Neuronal stem cell (in vitro differentiated cells): ENCODE measurements around the gene SEMA6A.
A peak's percentile ranks its signal among the peaks of the same experiment; 100 is the strongest.

Source experiments
- DNase-seq: peaks from one replicate; pipeline ENCODE4 v3.0.0-alpha.2; 2013; ENCODE audit warnings: low spot score
- H2AFZ ChIP-seq: one replicate; pipeline ENCODE4 v1.6.1; 2013; ENCODE audit warnings: mild to moderate bottlenecking, low read length, inconsistent platforms
- H2AK5ac ChIP-seq: 2 replicates; pipeline ENCODE4 v1.6.1; 2013; ENCODE audit warnings: low read depth, mild to moderate bottlenecking, inconsistent platforms, low read length, moderate library complexity, mixed read lengths
- H2BK120ac ChIP-seq: 2 replicates; pipeline ENCODE4 v1.6.1; 2013; ENCODE audit warnings: low read depth, mild to moderate bottlenecking, inconsistent platforms, low read length, moderate library complexity, mixed read lengths
- H2BK12ac ChIP-seq: one replicate; pipeline ENCODE4 v1.6.1; 2013; ENCODE audit warnings: low read length, inconsistent platforms
- H2BK15ac ChIP-seq: 2 replicates; pipeline ENCODE4 v1.6.1; 2013; ENCODE audit warnings: mild to moderate bottlenecking, low read length, inconsistent platforms, mixed read lengths
- H2BK5ac ChIP-seq: one replicate; pipeline ENCODE4 v1.6.1; 2013; ENCODE audit warnings: inconsistent platforms, mild to moderate bottlenecking, low read length, moderate library complexity
- H3K14ac ChIP-seq: one replicate; pipeline ENCODE4 v1.6.1; 2013; ENCODE audit warnings: low read length, inconsistent platforms
- H3K18ac ChIP-seq: 2 replicates; pipeline ENCODE4 v1.6.1; 2013; ENCODE audit warnings: low read length, inconsistent platforms
- H3K23ac ChIP-seq: 2 replicates; pipeline ENCODE4 v1.6.1; 2013; ENCODE audit warnings: low read depth, mild to moderate bottlenecking, mixed read lengths, low read length, inconsistent platforms; ENCODE audit not compliant: poor library complexity
- H3K27ac ChIP-seq: replicated peaks from 3 replicates; pipeline ENCODE4 v1.5.1; 2013; ENCODE audit warnings: low read length, inconsistent platforms
- H3K27me3 ChIP-seq, 3 experiments: 2 replicates each; pipeline ENCODE4 v1.6.1; 2013; ENCODE audit warnings: low read length in 3 of 3, mild to moderate bottlenecking in 2 of 3, inconsistent platforms in 1 of 3, low read depth in 1 of 3, mixed read lengths in 1 of 3, moderate library complexity in 1 of 3; ENCODE audit not compliant: control insufficient read depth in 3 of 3, insufficient read depth in 3 of 3
- H3K36me3 ChIP-seq, 2 donors: replicated peaks in 1 of 2; 2 replicates each; pipeline ENCODE4 v1.6.1; 2013; ENCODE audit warnings: low read length in 2 of 2; ENCODE audit not compliant: control insufficient read depth in 2 of 2, insufficient read depth in 2 of 2
- H3K4ac ChIP-seq: 2 replicates; pipeline ENCODE4 v1.6.1; 2013; ENCODE audit warnings: inconsistent platforms, mild to moderate bottlenecking, low read length, moderate library complexity
- H3K4me1 ChIP-seq, 2 donors: 1 replicate in 1 of 2; 2 replicates in 1 of 2; pipeline ENCODE4 v1.6.1; 2013; ENCODE audit warnings: low read length in 2 of 2, low read depth in 1 of 2; ENCODE audit not compliant: control insufficient read depth in 2 of 2, insufficient read depth in 1 of 2
- H3K4me2 ChIP-seq: one replicate; pipeline ENCODE4 v1.6.1; 2013; ENCODE audit warnings: mild to moderate bottlenecking, low read length, inconsistent platforms; ENCODE audit not compliant: insufficient read depth, poor library complexity, severe bottlenecking
- H3K4me3 ChIP-seq, 2 donors: 2 replicates each; pipeline ENCODE4 v1.5.1; 2013; ENCODE audit warnings: low read length in 2 of 2, mild to moderate bottlenecking in 2 of 2, inconsistent platforms in 1 of 2, moderate library complexity in 1 of 2
- H3K79me1 ChIP-seq: one replicate; pipeline ENCODE4 v1.6.1; 2013; ENCODE audit warnings: low read depth, mild to moderate bottlenecking, inconsistent platforms, low read length, moderate library complexity
- H3K9ac ChIP-seq: one replicate; pipeline ENCODE4 v1.6.1; 2013; ENCODE audit warnings: mild to moderate bottlenecking, low read depth, low read length, inconsistent platforms; ENCODE audit not compliant: poor library complexity
- H3K9me3 ChIP-seq, 2 donors: replicated peaks in 1 of 2; 2 replicates each; pipeline versions ENCODE3 to v1.6.1; 2013; ENCODE audit warnings: low read length in 2 of 2, mild to moderate bottlenecking in 2 of 2, inconsistent platforms in 1 of 2, low read depth in 1 of 2, mixed read lengths in 1 of 2, moderate library complexity in 1 of 2; ENCODE audit not compliant: control insufficient read depth in 2 of 2, insufficient read depth in 1 of 2
- H4K8ac ChIP-seq: one replicate; pipeline ENCODE4 v1.6.1; 2013; ENCODE audit warnings: low read depth, mild to moderate bottlenecking, inconsistent platforms, low read length, moderate library complexity
- H4K91ac ChIP-seq: one replicate; pipeline ENCODE4 v1.6.1; 2013; ENCODE audit warnings: low read length, low read depth, mild to moderate bottlenecking, inconsistent platforms; ENCODE audit not compliant: poor library complexity
- WGBS, 2 donors: extraction: QIAGEN DNeasy Blood & Tissue Kit; methylation state at CpG; one replicate each; pipeline ENCODE4 v1.1.7; 2013; ENCODE audit warnings: missing lambda C conversion rate in 2 of 2, mixed read lengths in 1 of 2; ENCODE audit not compliant: insufficient read length in 2 of 2, insufficient replicate concordance in 1 of 2; ENCODE audit errors: extremely low coverage in 2 of 2; 5-methylcytosine and 5-hydroxymethylcytosine counted together

SEMA6A gene

GRCh38 chr5:116573702-116574366, 789 bp downstream of the SEMA6A start:
- H3K79me1 ChIP-seq: no peaks in the 10 kb centered on the region
- peaks cover 2 to 6% of the 10 kb centered on the region in 2 donors for H3K4me1 ChIP-seq
- H2BK120ac ChIP-seq: peak overlapping the region; percentile 10
- H3K27me3 ChIP-seq: no peaks in the 10 kb centered on the region
- peak overlapping the region; percentile 93 for H2BK12ac ChIP-seq
- no peaks in the 10 kb centered on the region for H3K9me3 ChIP-seq
- H2BK5ac ChIP-seq: peak overlapping the region; percentile 88
- peak overlapping the region; percentile 98 for H2BK15ac ChIP-seq
- peak overlapping the region; percentile 89 for H3K18ac ChIP-seq
- no peak overlapping the region for H4K8ac ChIP-seq
- H2AK5ac ChIP-seq: peak overlapping the region; percentile 83
- peak; percentile 39 for DNase-seq
- H3K23ac ChIP-seq: peak overlapping the region; percentile 87
- no peak overlapping the region for H4K91ac ChIP-seq
- H3K27ac ChIP-seq: peak overlapping the region; percentile 86
- no peaks in the 10 kb centered on the region for H3K36me3 ChIP-seq
- peak overlapping the region; percentile 99 for H3K9ac ChIP-seq
- H3K14ac ChIP-seq: peak overlapping the region; percentile 94
- peak overlapping the region; percentile 82 for H3K4me2 ChIP-seq
- WGBS, 2 donors: no CpG with 5 or more reads among the region's 61 CpGs
- H2AFZ ChIP-seq: peak overlapping the region; percentile 92
- peak overlapping the region; percentile 69 to 90 for H3K4me3 ChIP-seq
- H3K4ac ChIP-seq: peak overlapping the region; percentile 67

GRCh38 chr5:116573279-116573701, 1.3 kb downstream of the SEMA6A start:
- peak overlapping the region; percentile 89 for H3K18ac ChIP-seq
- peaks cover 2 to 9% of the 10 kb centered on the region in 2 donors for H3K4me1 ChIP-seq
- peak overlapping the region; percentile 88 for H2BK5ac ChIP-seq
- H3K27ac ChIP-seq: peak overlapping the region; percentile 82
- peak overlapping the region; percentile 67 for H3K4ac ChIP-seq
- peak overlapping the region; percentile 98 for H2BK15ac ChIP-seq
- H2BK120ac ChIP-seq: peak overlapping the region; percentile 10
- H3K4me2 ChIP-seq: peak overlapping the region; percentile 82
- no peaks in the 10 kb centered on the region for H3K79me1 ChIP-seq
- H3K9ac ChIP-seq: peak overlapping the region; percentile 99
- no peak overlapping the region for H4K91ac ChIP-seq
- H3K36me3 ChIP-seq: peaks cover 0 to 3% of the 10 kb centered on the region in 2 donors
- peak; percentile 48 for DNase-seq
- H3K14ac ChIP-seq: peak overlapping the region; percentile 94
- peak overlapping the region; percentile 93 for H2BK12ac ChIP-seq
- WGBS, 2 donors: no CpG with 5 or more reads among the region's 35 CpGs
- peak overlapping the region; percentile 22 for H3K23ac ChIP-seq
- H3K27me3 ChIP-seq: no peaks in the 10 kb centered on the region
- H4K8ac ChIP-seq: no peak overlapping the region
- H3K9me3 ChIP-seq: no peaks in the 10 kb centered on the region
- peak overlapping the region; percentile 69 to 90 for H3K4me3 ChIP-seq
- peak overlapping the region; percentile 92 for H2AFZ ChIP-seq
- H2AK5ac ChIP-seq: peak overlapping the region; percentile 83

GRCh38 chr5:116572350-116573278, 2.0 kb downstream of the SEMA6A start:
- DNase-seq: peak; percentile 54
- WGBS, 2 donors: no CpG with 5 or more reads among the region's 54 CpGs

More at GRCh38 chr5:116572350-116573278, 2.0 kb downstream of the SEMA6A start:
- H3K79me1 ChIP-seq: no peaks in the 10 kb centered on the region
- H3K27ac ChIP-seq: peak overlapping the region; percentile 82
- no peak overlapping the region for H2BK12ac ChIP-seq
- H3K4me2 ChIP-seq: peak overlapping the region; percentile 82
- peak overlapping the region; percentile 80 for H2BK15ac ChIP-seq
- no peaks in the 10 kb centered on the region for H3K9me3 ChIP-seq
- peak overlapping the region; percentile 88 for H2BK5ac ChIP-seq
- no peak overlapping the region for H4K8ac ChIP-seq
- H3K27me3 ChIP-seq: no peaks in the 10 kb centered on the region
- H2BK120ac ChIP-seq: peak overlapping the region; percentile 10
- H3K4ac ChIP-seq: no peak overlapping the region
- H2AK5ac ChIP-seq: peak overlapping the region; percentile 70
- H3K4me3 ChIP-seq: peak overlapping the region; percentile 69 to 90
- H3K18ac ChIP-seq: peak overlapping the region; percentile 89
- H3K36me3 ChIP-seq: peaks cover 0 to 3% of the 10 kb centered on the region in 2 donors
- peak overlapping the region; percentile 99 for H3K9ac ChIP-seq
- H3K14ac ChIP-seq: peak overlapping the region; percentile 98
- H3K23ac ChIP-seq: peak overlapping the region; percentile 27
- H2AFZ ChIP-seq: peak overlapping the region; percentile 92
- H4K91ac ChIP-seq: no peak overlapping the region
- peaks cover 2 to 9% of the 10 kb centered on the region in 2 donors for H3K4me1 ChIP-seq
